Duodenal mucosa (tissue), 2 donors: Measurements from ENCODE around the gene SLC25A20.
"Not testable (repeated sequence)": the region's sequence is repeated elsewhere in the genome, so short reads cannot be mapped to it uniquely, and the experiment has no call there.

Experiments used
- H3K27ac ChIP-seq: one replicate; pipeline ENCODE4 v1.7.0; 2013; ENCODE audit warnings: low read depth, low read length
- H3K27me3 ChIP-seq, 2 donors: one replicate each; pipeline ENCODE4 v1.7.0; 2013; ENCODE audit warnings: low read length in 2 of 2, control low read depth in 1 of 2; ENCODE audit not compliant: insufficient read depth in 2 of 2, control insufficient read depth in 1 of 2
- H3K36me3 ChIP-seq, 2 donors: one replicate each; pipeline ENCODE4 v1.7.0; 2013; ENCODE audit warnings: low read length in 2 of 2, control low read depth in 1 of 2; ENCODE audit not compliant: insufficient read depth in 2 of 2, control insufficient read depth in 1 of 2
- H3K4me1 ChIP-seq, 2 donors: one replicate each; pipeline ENCODE4 v1.7.0; 2013; ENCODE audit warnings: low read length in 2 of 2, control low read depth in 1 of 2; ENCODE audit not compliant: insufficient read depth in 2 of 2, control insufficient read depth in 1 of 2
- H3K4me3 ChIP-seq, 2 donors: one replicate each; pipeline ENCODE4 v1.7.0; 2013; ENCODE audit warnings: low read length in 2 of 2, low read depth in 1 of 2
- H3K9ac ChIP-seq, 2 donors: one replicate each; pipeline ENCODE4 v1.7.0; 2013; ENCODE audit warnings: low read length in 2 of 2, low read depth in 1 of 2
- H3K9me3 ChIP-seq, 2 donors: one replicate each; pipeline ENCODE4 v1.7.0; 2013; ENCODE audit warnings: low read length in 2 of 2, control low read depth in 1 of 2; ENCODE audit not compliant: control insufficient read depth in 1 of 2

Gene SLC25A20

GRCh38 chr3:48929358-48930035 is 30.8 kb upstream of the SLC25A20 start:
- Histone ChIP-seq H3K27me3 (no peaks in the 10 kb centered on the region), H3K4me3 (no peak overlapping the region), H3K9ac (no peak overlapping the region), H3K4me1 (peaks cover 7 to 22% of the 10 kb centered on the region in 2 donors), H3K27ac (no peak overlapping the region), H3K36me3 (peaks cover 10 to 62% of the 10 kb centered on the region in 2 donors), H3K9me3 (no peaks in the 10 kb centered on the region)

GRCh38 chr3:48928679-48929078 is 30.0 kb upstream of the SLC25A20 start:
- Histone ChIP-seq H3K4me1 (peaks cover 7 to 22% of the 10 kb centered on the region in 2 donors), H3K9me3 (no peaks in the 10 kb centered on the region), H3K27me3 (no peaks in the 10 kb centered on the region), H3K9ac (no peak overlapping the region), H3K4me3 (no peak overlapping the region), H3K36me3 (peaks cover 8 to 58% of the 10 kb centered on the region in 2 donors), H3K27ac (no peak overlapping the region)

- peaks cover 7 to 22% of the 10 kb centered on the region in 2 donors for H3K4me1 ChIP-seq
- peaks cover 8 to 59% of the 10 kb centered on the region in 2 donors for H3K36me3 ChIP-seq
- no peak overlapping the region for H3K4me3 ChIP-seq
- H3K27ac ChIP-seq: no peak overlapping the region
- no peaks in the 10 kb centered on the region for H3K27me3 ChIP-seq
- no peaks in the 10 kb centered on the region for H3K9me3 ChIP-seq
- H3K9ac ChIP-seq: no peak overlapping the region
Observed at GRCh38 chr3:48927928-48928327, 29.2 kb upstream of the SLC25A20 start.

GRCh38 chr3:48926425-48927392 is 28.0 kb upstream of the SLC25A20 start:
- H3K27me3 ChIP-seq: no peaks in the 10 kb centered on the region
- peaks cover 8 to 54% of the 10 kb centered on the region in 2 donors for H3K36me3 ChIP-seq
- no peak overlapping the region for H3K27ac ChIP-seq
- H3K9me3 ChIP-seq: no peaks in the 10 kb centered on the region
- no peak overlapping the region for H3K9ac ChIP-seq
- H3K4me1 ChIP-seq: peaks cover 10 to 22% of the 10 kb centered on the region in 2 donors
- no peak overlapping the region for H3K4me3 ChIP-seq

GRCh38 chr3:48919215-48920138 is 20.8 kb upstream of the SLC25A20 start:
- peak overlapping the region; percentile 82 to 97 for H3K4me3 ChIP-seq
- peaks cover 0 to 19% of the 10 kb centered on the region in 2 donors for H3K36me3 ChIP-seq
- H3K4me1 ChIP-seq: peaks cover 0 to 16% of the 10 kb centered on the region in 2 donors
- no peaks in the 10 kb centered on the region for H3K9me3 ChIP-seq
- H3K27me3 ChIP-seq: no peaks in the 10 kb centered on the region
- H3K27ac ChIP-seq: peak overlapping the region; percentile 94
- H3K9ac ChIP-seq: peak overlapping the region; percentile 94 to 96

- no peaks in the 10 kb centered on the region for H3K9me3 ChIP-seq
- H3K36me3 ChIP-seq: peaks cover 0 to 15% of the 10 kb centered on the region in 2 donors
- H3K9ac ChIP-seq: peak within 1 kb of the TSS; percentile 94 to 96
- H3K27me3 ChIP-seq: no peaks in the 10 kb centered on the region
- H3K4me1 ChIP-seq: peaks cover 0 to 16% of the 10 kb centered on the region in 2 donors
- H3K4me3 ChIP-seq: peak within 1 kb of the TSS; percentile 82 to 97
- peak within 1 kb of the TSS; percentile 94 for H3K27ac ChIP-seq
Observed at GRCh38 chr3:48918388-48919214, 19.9 kb upstream of the SLC25A20 start, which contains the start of gene ARIH2. Gene ARIH2 (plus strand): TSS chr3:48918842. CDS start chr3:48927559, 8,717 bp downstream.

- no peaks in the 10 kb centered on the region for H3K36me3 ChIP-seq
- no peaks in the 10 kb centered on the region for H3K27me3 ChIP-seq
- no peak overlapping the region for H3K9ac ChIP-seq
- no peak overlapping the region for H3K4me3 ChIP-seq
- H3K9me3 ChIP-seq: no peaks in the 10 kb centered on the region
- peaks cover 0 to 8% of the 10 kb centered on the region in 2 donors for H3K4me1 ChIP-seq
- no peak overlapping the region for H3K27ac ChIP-seq
Observed at GRCh38 chr3:48915296-48915695, 16.6 kb upstream of the SLC25A20 start.

- not testable (repeated sequence) for H3K27ac ChIP-seq, H3K9me3 ChIP-seq, H3K4me1 ChIP-seq, H3K4me3 ChIP-seq, H3K9ac ChIP-seq, H3K27me3 ChIP-seq, H3K36me3 ChIP-seq
Observed at GRCh38 chr3:48907026-48907425, 8.3 kb upstream of the SLC25A20 start.

- Histone ChIP-seq H3K27ac (no peak overlapping the region), H3K4me3 (peak overlapping the region; percentile 85 to 94), H3K4me1 (peaks cover 15 to 22% of the 10 kb centered on the region in 2 donors), H3K27me3 (no peaks in the 10 kb centered on the region), H3K9ac (peak overlapping the region; percentile 1 to 41), H3K36me3 (no peaks in the 10 kb centered on the region), H3K9me3 (no peaks in the 10 kb centered on the region)
Observed at GRCh38 chr3:48899273-48899672, 591 bp upstream of the SLC25A20 start.
